Raji (cell line): Measurements from ENCODE around the gene VNN1.

Source experiments
- POLR2A ChIP-seq: IDR thresholded peaks from 2 replicates; pipeline ENCODE4 v1.6.1; 2011; ENCODE audit warnings: low read depth, low read length, control low read depth; ENCODE audit not compliant: insufficient read depth

Gene VNN1

GRCh38 chr6:132663661-132664060 lies 50.2 kb downstream of the VNN1 start:
- no peak for TF ChIP-seq POLR2A

- no peak for TF ChIP-seq POLR2A
These were observed 51.9 kb downstream of the VNN1 start for GRCh38 chr6:132661906-132662305.

GRCh38 chr6:132659082-132659481 lies 54.8 kb downstream of the VNN1 start, which contains the start of gene TAAR1:
Gene TAAR1 (minus strand): TSS chr6:132659182. CDS start chr6:132646003, 13,179 bp downstream.
- no peak for TF ChIP-seq POLR2A

GRCh38 chr6:132651062-132651461 lies 62.8 kb downstream of the VNN1 start:
- no peak for TF ChIP-seq POLR2A

- no peak for TF ChIP-seq POLR2A
These were observed 63.4 kb downstream of the VNN1 start for GRCh38 chr6:132650429-132650828.

- TF ChIP-seq POLR2A = no peak
These were observed 65.0 kb downstream of the VNN1 start for GRCh38 chr6:132648828-132649227.

GRCh38 chr6:132648356-132648755 lies 65.5 kb downstream of the VNN1 start:
- TF ChIP-seq POLR2A = no peak

GRCh38 chr6:132643547-132643946 lies 70.3 kb downstream of the VNN1 start:
- no peak for TF ChIP-seq POLR2A

- TF ChIP-seq POLR2A = no peak
These were observed 79.1 kb downstream of the VNN1 start for GRCh38 chr6:132634796-132635195.

- TF ChIP-seq POLR2A = no peak
These were observed 80.5 kb downstream of the VNN1 start for GRCh38 chr6:132633362-132633761.
